ENCODE results near the gene LYST.

The LYST gene

DNA sequence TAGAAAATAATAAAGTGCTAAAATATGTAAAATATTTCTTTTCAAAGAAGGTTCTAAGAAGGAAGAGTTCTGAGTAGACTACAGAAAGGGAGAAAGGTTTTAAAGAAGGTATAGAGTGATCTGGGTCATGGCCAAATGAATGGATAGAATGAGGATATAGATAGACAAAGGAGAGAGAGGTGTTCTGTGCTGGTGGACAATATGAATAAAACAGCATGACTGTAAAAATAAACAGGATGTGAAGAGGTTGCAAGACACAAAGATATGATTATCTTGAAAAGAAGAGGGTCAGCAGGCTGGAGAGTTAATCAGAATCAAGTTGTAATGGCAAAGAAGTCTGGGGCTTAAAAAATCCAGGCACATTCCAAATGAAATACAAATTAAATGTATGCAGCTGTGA is 130.4 kb downstream of the LYST start:
- Histone ChIP-seq H3K4me3 (no peak overlapping the region), H3K4me2 (no peak overlapping the region), H3K36me3 (peaks cover 7 to 88% (median 62%) of the 10 kb centered on the region in 11 experiments; a peak in 20 of 22 replicates), H3K27ac (no peak overlapping the region), H3K27me3 (no peaks in the 10 kb centered on the region), H3K4me1 (0 out of 20 replicates have a peak, but pooled peaks cover 0 to 6% (median 0%) of the 10 kb centered on the region in 10 experiments), H3K9me3 (replicated peaks in 1 of 11) (no peaks in the 10 kb centered on the region), H4K20me1 (peaks cover 0 to 11% (median 0%) of the 10 kb centered on the region in 11 experiments; a peak in 1 of 22 replicates), H3K9ac (no peak overlapping the region)
- TF ChIP-seq Cebpa-rat (IDR thresholded peaks at IDR 0.05) = no peak

DNA sequence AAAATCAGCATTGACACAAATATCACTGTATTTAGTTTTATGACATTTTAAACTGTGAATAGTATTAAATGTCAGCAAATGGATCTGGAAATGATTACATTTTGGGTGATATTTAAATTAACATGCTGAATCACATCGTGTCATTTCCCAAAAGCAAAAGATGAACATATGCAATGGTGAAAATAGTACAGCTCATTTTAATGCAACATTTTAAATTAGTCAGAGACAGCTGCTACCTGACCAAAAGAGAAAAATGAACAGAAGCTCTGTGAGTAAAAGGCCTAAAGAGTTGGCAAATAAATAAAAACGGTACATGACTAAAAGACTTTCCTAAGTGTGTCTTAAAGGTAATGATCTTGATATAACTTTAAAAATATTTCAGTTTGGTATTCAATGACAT is 131.1 kb downstream of the LYST start:
- no peak overlapping the region for H3K27ac ChIP-seq
- no peak overlapping the region for H3K9ac ChIP-seq
- no peak overlapping the region for H3K4me3 ChIP-seq
- TF ChIP-seq Cebpa-rat (IDR thresholded peaks at IDR 0.05) = no peak
- peaks cover 0 to 11% (median 0%) of the 10 kb centered on the region in 11 experiments; a peak in 1 of 22 replicates for H4K20me1 ChIP-seq
- H3K4me1 ChIP-seq = 0 out of 20 replicates have a peak, but pooled peaks cover 0 to 6% (median 0%) of the 10 kb centered on the region in 10 experiments
- H3K9me3 ChIP-seq (replicated peaks in 1 of 11) = no peaks in the 10 kb centered on the region
- peaks cover 7 to 88% (median 62%) of the 10 kb centered on the region in 11 experiments; a peak in 20 of 22 replicates for H3K36me3 ChIP-seq
- no peaks in the 10 kb centered on the region for H3K27me3 ChIP-seq
- H3K4me2 ChIP-seq = no peak overlapping the region

DNA sequence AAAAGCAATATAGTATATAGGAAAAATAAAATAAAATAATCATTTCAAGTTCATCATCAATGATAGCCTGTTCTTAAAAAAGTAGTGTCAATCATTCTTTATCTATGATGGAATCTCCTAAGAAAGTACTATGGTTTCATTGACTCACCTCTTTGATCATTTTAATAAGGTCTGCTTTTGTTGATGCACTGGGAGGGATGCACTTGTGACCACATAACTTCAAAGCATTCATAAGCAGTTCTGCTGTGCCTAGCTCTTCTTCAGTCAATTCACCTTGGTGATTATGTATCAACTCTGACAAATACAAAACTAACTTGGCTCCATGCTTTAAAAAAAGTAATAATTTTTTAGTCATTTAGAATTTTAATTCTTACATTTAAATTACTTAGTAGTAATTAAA is 132.4 kb downstream of the LYST start:
- Histone ChIP-seq H3K27ac (no peak overlapping the region), H4K20me1 (peaks cover 0 to 11% (median 0%) of the 10 kb centered on the region in 11 experiments; a peak in 1 of 22 replicates), H3K4me3 (no peak overlapping the region), H3K9ac (no peak overlapping the region), H3K4me2 (no peak overlapping the region), H3K27me3 (no peaks in the 10 kb centered on the region), H3K36me3 (peaks cover 7 to 87% (median 61%) of the 10 kb centered on the region in 11 experiments; a peak in 20 of 22 replicates), H3K9me3 (replicated peaks in 1 of 11) (no peaks in the 10 kb centered on the region), H3K4me1 (0 out of 20 replicates have a peak, but pooled peaks cover 0 to 6% (median 0%) of the 10 kb centered on the region in 10 experiments)
- TF ChIP-seq Cebpa-rat (IDR thresholded peaks at IDR 0.05) = no peak

DNA sequence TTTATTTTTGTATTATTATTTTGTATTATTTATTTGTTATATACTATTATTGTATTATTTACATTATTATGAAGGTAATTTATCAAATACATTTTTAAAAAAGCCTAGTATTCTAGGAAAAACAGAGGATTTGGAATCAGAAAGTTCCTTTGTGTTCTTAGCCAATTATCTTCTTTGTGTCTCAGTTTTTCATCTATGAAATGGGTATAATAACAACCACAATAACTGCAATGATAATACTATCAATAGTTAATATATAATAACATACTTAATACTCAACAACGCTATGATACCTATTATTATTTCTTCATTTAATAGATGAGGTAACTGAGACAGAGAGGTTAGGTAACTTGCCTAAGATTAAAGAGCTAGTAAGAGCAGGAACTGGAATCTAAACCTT is 136.7 kb downstream of the LYST start:
- Histone ChIP-seq H3K27me3 (no peaks in the 10 kb centered on the region), H3K4me1 (no peaks in the 10 kb centered on the region), H3K4me3 (no peak overlapping the region), H3K4me2 (no peak overlapping the region), H3K36me3 (peaks cover 0 to 93% (median 71%) of the 10 kb centered on the region in 11 experiments; a peak in 17 of 22 replicates), H3K27ac (no peak overlapping the region), H4K20me1 (peaks cover 0 to 10% (median 0%) of the 10 kb centered on the region in 11 experiments; a peak in 3 of 22 replicates), H3K9me3 (replicated peaks in 1 of 11) (no peaks in the 10 kb centered on the region), H3K9ac (no peak overlapping the region)
- no peak for TF ChIP-seq Cebpa-rat (IDR thresholded peaks at IDR 0.05)

DNA sequence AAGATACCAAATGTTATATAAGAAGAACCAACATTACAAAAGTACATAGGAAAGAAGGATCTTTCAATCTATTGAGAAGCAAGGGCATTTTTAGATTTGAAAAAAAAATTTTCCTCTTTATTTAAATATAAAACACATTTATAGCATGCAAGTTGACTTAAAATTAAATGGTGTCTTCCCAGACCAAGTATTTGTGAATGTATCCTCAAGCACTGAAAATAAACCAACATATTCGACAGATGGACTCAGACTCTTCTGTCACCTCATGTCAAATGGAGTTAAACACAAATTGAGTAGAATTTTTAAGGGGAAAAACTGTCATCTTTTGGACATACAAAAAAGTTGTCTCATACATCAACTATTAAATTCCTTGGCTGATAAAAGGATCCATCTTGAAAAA is 140.1 kb downstream of the LYST start:
- H3K4me2 ChIP-seq = no peak overlapping the region
- H3K27ac ChIP-seq = no peak overlapping the region
- TF ChIP-seq Cebpa-rat (IDR thresholded peaks at IDR 0.05) = no peak
- no peaks in the 10 kb centered on the region for H3K4me1 ChIP-seq
- H3K36me3 ChIP-seq = peaks cover 8 to 99% (median 84%) of the 10 kb centered on the region in 11 experiments; a peak in 20 of 22 replicates
- no peaks in the 10 kb centered on the region for H3K27me3 ChIP-seq
- no peaks in the 10 kb centered on the region for H3K9me3 ChIP-seq (replicated peaks in 1 of 11)
- H3K9ac ChIP-seq = no peak overlapping the region
- no peak overlapping the region for H3K4me3 ChIP-seq
- H4K20me1 ChIP-seq = peaks cover 0 to 19% (median 0%) of the 10 kb centered on the region in 11 experiments; a peak in 4 of 22 replicates

DNA sequence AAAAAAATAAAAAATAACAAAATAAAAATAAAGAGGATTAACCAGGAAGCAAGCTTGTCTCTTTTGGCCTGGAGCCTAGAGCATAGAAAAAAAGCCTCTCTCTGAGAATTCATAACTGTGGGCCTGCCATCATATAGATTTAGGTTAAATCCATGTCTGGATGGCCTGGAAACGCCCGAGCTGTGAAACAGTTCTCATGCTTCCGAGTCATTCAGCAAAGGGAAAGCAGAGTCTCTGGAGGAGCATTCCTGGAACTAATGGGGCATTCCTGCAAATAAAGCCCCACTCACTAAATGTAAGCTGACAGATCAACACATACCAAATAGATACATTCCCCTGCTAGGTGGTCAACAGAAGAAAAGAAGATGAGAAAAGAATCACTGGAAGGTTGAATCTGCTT is 141.3 kb downstream of the LYST start:
- no peak for TF ChIP-seq Cebpa-rat (IDR thresholded peaks at IDR 0.05)
- Histone ChIP-seq H3K9me3 (replicated peaks in 1 of 11) (no peaks in the 10 kb centered on the region), H3K4me3 (no peak overlapping the region), H3K4me2 (no peak overlapping the region), H3K27me3 (no peaks in the 10 kb centered on the region), H3K36me3 (peaks cover 11 to 99% (median 84%) of the 10 kb centered on the region in 11 experiments; a peak in 20 of 22 replicates), H3K4me1 (no peaks in the 10 kb centered on the region), H3K27ac (no peak overlapping the region), H3K9ac (no peak overlapping the region), H4K20me1 (peaks cover 0 to 21% (median 0%) of the 10 kb centered on the region in 11 experiments; a peak in 4 of 22 replicates)

DNA sequence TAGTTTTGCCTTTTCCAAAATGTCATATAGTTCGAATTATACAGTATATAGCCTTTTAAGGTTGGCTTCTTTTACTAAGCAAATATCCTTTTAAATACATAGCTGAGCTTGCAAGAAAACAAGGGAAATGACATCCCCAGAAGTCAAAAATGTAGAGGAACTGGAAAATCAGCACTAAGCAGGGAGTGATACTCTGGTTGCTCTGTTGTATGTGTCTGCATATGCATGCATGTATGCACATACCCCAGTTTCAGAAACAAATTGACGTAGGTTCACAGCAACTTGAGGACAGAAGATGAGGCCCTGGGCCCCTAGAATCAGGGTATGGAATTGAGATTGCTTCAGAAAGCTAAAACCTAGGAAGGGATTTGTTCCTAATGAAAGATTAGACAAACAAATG is 142.0 kb downstream of the LYST start:
- H3K4me2 ChIP-seq = no peak overlapping the region
- H3K27ac ChIP-seq = no peak overlapping the region
- peaks cover 11 to 99% (median 85%) of the 10 kb centered on the region in 11 experiments; a peak in 21 of 22 replicates for H3K36me3 ChIP-seq
- no peak overlapping the region for H3K4me3 ChIP-seq
- H3K9me3 ChIP-seq (replicated peaks in 1 of 11) = no peaks in the 10 kb centered on the region
- no peak for TF ChIP-seq Cebpa-rat (IDR thresholded peaks at IDR 0.05)
- no peaks in the 10 kb centered on the region for H3K4me1 ChIP-seq
- no peak overlapping the region for H3K9ac ChIP-seq
- H4K20me1 ChIP-seq = peaks cover 0 to 21% (median 0%) of the 10 kb centered on the region in 11 experiments; a peak in 4 of 22 replicates
- H3K27me3 ChIP-seq = no peaks in the 10 kb centered on the region

DNA sequence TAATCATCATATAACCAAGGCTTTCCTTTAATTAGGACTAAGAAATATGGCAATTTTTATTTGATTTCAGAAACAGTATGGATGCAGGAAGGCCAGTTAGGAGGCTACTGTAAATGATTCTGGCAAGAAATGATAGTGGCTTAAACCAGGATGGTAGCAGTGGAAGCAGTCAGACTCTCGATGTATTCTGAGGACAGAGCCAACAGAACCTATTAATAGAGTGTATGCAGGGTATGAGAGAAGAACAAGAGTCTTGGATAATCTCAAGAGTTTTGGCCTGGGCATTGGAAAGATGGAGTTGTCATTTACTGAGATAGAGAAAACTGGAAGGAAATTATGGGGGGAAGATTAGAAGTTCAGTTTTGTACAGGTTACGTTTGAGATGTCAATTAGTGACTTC is 143.8 kb downstream of the LYST start:
- Histone ChIP-seq H3K36me3 (peaks cover 19 to 100% (median 85%) of the 10 kb centered on the region in 11 experiments), H4K20me1 (peaks cover 0 to 16% (median 0%) of the 10 kb centered on the region in 11 experiments; a peak in 4 of 22 replicates), H3K4me1 (no peaks in the 10 kb centered on the region), H3K27me3 (no peaks in the 10 kb centered on the region), H3K27ac (no peak overlapping the region), H3K4me3 (no peak overlapping the region), H3K4me2 (no peak overlapping the region), H3K9me3 (replicated peaks in 1 of 11) (no peaks in the 10 kb centered on the region), H3K9ac (no peak overlapping the region)
- TF ChIP-seq Cebpa-rat (IDR thresholded peaks at IDR 0.05) = no peak

DNA sequence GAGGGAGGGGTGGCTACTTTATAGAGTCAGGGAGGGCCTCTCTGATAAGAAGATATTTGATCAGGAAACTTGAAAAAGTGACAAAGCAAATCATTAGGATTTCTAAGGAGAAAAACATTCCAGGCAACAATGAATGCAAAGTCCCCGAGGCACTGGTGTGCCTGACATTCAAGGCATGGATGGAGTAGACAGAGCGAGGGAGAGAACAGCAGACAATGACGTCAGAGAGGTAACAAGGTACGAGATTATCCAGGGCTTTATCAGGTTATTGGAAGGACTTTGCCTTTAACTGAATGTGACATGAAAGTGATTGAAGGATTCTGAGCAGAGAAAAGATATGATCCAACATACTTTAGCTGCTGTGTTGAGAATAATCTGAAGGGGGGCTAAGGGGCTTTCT is 144.7 kb downstream of the LYST start:
- Histone ChIP-seq H3K4me3 (no peak overlapping the region), H3K4me2 (no peak overlapping the region), H4K20me1 (peaks cover 0 to 16% (median 0%) of the 10 kb centered on the region in 11 experiments; a peak in 4 of 22 replicates), H3K9ac (no peak overlapping the region), H3K27me3 (no peaks in the 10 kb centered on the region), H3K4me1 (no peaks in the 10 kb centered on the region), H3K9me3 (replicated peaks in 1 of 11) (no peaks in the 10 kb centered on the region), H3K27ac (no peak overlapping the region), H3K36me3 (peaks cover 19 to 100% (median 89%) of the 10 kb centered on the region in 11 experiments)
- TF ChIP-seq Cebpa-rat (IDR thresholded peaks at IDR 0.05) = no peak

DNA sequence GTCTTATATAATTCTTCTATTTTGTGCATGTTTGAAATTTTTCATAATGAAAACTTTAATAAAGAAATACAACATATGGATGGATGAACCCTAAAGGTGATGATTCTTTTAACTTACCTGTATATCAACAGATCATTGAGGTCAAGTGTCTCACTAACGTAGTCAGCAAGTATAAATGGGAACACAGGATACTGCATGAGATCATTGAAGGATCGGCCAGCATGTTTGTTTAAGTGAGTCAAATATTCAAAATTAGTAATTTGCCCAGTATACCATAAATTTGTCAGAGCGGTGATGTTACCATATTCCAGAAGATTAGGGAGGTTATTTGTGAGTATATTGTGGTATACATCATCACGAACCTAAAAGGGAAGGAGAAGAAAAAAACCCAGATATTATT is 146.2 kb downstream of the LYST start:
- Histone ChIP-seq H3K27ac (no peak overlapping the region), H3K27me3 (no peaks in the 10 kb centered on the region), H3K36me3 (peaks cover 19 to 100% (median 99%) of the 10 kb centered on the region in 11 experiments), H3K4me3 (no peak overlapping the region), H3K9me3 (replicated peaks in 1 of 11) (no peaks in the 10 kb centered on the region), H3K4me1 (no peaks in the 10 kb centered on the region), H4K20me1 (peaks cover 0 to 16% (median 0%) of the 10 kb centered on the region in 11 experiments; a peak in 4 of 22 replicates), H3K9ac (no peak overlapping the region), H3K4me2 (no peak overlapping the region)
- no peak for TF ChIP-seq Cebpa-rat (IDR thresholded peaks at IDR 0.05)

Measured in BLaER1 treated with 17β-estradiol and CSF1 and Interleukin-3, amounts not matched to agents 10 nM and 100 nM (cell line).